HuH-7 (cell line): ENCODE data around the gene GSTM2.

ENCODE experiments used
- DNase-seq: peaks from one replicate; pipeline ENCODE4 v3.0.0; 2011; ENCODE audit warnings: low spot score

GSTM2 gene

DNA sequence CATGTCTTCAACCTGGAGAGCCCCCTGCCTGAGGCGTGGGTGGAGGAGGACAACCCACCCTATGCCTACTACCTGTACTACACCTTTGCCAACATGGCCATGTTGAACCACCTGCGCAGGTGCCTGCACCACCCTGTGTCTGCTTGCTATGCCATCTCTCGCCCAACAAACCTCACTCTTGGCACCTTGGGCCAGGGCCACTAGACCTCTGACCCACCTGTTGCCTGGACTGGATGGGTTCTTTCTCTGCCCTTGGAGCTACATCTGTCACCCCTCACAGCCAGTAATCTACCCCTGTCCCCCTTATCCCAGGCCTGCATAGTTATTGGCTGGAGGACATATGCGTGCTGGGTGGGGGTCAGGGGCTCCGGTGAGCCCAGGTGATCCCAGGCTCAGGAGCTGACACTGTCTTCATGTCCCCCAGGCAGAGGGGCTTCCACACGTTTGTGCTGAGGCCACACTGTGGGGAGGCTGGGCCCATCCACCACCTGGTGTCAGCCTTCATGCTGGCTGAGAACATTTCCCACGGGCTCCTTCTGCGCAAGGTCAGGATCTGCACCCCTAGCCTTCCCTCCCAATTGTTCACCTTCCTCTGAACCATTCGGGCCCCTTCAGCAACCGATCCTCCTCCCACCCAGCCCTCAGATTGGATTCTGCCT is 38.4 kb upstream of the GSTM2 start:
- DNase-seq: no peak

- DNase-seq: peak; percentile 56
Observed at GRCh38 chr1:109630081-109630897, 37.6 kb upstream of the GSTM2 start.

- no peak for DNase-seq
Observed at GRCh38 chr1:109630898-109631512, 36.9 kb upstream of the GSTM2 start.

DNA sequence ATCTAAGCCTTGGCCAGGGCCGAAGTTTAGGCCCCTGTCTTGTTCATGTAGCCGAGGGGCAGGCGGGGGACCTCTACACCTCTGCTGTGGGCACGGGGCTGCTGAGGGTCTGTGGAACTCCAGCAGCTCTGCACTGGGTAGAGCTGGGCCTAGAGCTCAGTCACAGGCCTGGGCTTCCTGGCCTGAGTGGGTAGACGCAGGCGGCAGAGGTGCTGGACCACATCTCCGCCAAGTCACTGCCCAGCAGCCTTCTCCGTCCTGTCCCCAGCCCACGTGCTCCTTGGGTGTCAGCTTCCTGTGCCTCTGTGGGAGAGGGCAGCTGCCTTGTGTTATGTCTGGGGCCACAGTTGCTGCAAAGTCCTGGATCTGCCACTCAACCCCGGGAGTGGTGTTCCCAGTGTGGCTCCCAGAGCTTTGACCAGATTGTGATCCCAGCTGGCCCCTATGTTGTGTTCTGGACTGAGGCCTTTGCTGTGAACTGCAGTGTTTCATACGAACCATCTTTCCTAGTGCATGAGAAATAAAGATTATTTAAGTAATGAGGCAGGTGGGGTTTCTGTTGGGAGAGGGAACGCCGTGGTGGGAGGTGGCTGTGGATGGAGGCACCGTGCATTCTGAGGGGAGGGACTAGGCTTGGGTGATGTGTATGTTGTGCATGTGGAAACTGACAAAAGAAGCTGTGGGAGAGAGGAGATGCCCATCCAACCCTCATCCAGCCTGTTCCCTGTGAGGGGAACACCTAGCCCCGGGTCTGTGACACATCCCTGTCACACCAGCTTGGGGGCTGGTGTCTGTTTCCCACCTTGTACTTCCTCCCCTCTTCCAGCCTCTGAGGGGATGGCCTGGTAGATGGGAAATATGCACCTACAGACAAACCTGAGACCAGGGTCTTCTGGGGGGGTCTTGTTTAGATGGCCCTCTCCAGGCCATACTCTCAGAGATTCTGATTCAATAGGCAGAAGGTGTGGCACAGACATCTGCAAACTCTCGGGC is 36.0 kb upstream of the GSTM2 start:
- no peak for DNase-seq

DNA sequence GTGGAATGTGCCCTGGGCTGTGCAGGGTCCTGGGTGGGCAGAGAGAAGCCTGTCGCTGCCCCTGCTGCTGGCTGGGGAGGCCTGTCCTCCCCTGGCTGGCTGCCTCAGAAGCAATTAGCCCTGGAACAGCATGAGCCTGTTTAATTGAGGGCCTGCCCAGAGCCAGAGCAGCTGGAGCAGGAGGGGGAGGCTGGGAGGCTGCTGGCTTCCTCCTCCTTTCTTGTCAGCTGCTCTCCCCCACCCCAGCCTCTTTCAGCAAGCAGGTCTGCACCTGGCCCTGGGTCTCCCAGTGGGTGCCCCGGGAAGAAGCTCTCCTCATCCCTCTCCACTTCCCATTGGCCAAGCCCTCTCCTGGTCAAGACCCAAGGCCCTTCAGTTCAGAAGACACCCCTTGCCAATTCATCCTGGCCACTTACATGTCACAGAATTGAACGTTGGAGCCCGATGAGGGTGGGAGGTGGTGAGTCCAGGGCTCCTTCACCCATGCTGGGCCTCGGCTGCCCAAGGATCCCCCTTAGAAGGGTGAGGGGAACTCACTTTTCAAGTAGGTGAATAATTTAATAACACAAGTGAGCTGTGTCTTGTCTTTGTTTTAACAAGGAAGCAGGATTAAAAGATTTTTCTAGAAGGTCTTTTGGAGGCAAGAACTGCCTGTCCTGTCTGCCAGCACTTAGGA is 35.0 kb upstream of the GSTM2 start:
- no peak for DNase-seq

- no peak for DNase-seq
Observed at GRCh38 chr1:109634292-109634691, 33.6 kb upstream of the GSTM2 start.

DNA sequence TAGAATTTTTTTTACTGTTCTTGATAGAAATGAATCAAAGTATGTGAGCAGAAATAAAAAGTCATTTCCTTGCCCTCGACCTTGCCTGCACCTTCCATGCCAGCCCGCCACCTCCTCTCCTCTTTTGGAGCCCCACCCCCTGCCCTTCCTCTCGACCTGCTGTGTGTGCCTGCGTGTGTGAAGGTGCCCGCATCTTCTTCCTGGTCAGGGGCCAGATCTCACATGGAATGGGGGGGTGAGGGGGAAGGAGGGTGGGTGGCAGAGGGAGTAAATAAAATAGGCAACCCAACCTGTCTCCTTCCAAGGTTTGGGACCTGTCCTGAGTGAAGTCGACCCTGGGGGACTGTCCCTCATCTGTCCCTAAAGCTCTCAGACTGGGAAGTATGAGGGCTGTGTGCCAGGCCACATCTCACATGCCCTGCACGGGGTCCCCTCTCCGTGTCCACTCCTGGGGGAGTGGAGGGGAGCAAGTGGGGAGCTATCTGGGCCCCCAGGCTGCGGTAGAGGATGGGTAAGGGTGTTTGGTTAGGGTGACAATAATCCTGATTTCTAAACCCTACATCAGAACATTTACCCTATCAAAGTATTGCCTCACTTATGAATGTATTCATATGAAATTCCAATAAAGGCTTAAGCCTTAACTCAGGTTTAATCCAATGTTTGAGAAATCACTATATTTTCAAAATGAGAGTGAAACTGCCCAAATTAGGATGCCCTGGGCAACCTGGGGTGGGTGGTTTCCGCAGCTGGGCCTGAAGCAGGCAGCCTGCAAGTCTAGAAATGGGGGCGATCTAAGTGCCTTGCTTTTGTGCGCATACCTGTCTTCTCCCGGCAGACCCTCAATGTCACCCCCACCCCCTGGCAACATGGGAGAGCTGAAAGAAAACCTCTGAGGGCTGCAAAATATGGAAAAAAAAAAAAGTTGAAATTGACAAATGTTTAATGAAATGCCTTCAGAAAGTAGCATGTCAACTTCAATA is 32.8 kb upstream of the GSTM2 start:
- DNase-seq: no peak

- no peak for DNase-seq
Observed at GRCh38 chr1:109635862-109636200, 32.0 kb upstream of the GSTM2 start.

DNA sequence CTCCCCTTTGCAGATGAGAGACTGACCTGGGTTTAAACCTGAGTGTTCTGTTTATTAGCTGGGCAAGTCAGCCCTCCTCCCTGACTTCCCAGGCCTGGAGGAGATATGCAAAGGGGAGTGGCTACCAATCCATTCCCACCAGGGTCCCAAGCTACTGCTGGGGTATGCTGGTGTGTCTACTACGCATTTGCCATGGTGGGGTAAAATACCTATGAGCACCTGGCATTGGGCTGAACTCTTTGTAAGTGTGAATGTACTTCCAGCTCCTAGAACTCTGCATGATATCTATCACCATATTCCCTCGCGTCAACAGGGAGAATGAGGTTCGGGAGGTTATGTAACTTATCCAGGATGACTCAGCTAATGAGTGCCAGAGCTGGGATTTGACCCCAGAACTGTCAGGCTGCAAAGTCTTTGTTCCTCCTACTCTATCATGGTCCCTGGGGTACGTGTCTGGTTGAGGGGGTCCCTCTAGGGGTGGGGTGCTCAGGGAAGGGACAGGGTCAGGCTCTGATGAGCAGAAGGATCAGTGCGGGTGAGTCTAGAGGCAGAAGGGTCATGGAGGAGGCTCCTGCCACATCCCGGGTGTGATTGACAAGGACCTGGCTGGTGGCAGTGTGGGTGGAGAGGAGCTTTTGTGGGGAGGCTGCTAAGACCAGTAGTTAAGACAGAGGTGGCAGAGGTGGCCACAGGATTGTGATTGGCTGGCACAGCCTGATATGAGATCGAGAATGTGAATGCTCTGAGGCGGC is 31.5 kb upstream of the GSTM2 start:
- DNase-seq: no peak

- DNase-seq: no peak
Observed at GRCh38 chr1:109637446-109637845, 30.4 kb upstream of the GSTM2 start.

DNA sequence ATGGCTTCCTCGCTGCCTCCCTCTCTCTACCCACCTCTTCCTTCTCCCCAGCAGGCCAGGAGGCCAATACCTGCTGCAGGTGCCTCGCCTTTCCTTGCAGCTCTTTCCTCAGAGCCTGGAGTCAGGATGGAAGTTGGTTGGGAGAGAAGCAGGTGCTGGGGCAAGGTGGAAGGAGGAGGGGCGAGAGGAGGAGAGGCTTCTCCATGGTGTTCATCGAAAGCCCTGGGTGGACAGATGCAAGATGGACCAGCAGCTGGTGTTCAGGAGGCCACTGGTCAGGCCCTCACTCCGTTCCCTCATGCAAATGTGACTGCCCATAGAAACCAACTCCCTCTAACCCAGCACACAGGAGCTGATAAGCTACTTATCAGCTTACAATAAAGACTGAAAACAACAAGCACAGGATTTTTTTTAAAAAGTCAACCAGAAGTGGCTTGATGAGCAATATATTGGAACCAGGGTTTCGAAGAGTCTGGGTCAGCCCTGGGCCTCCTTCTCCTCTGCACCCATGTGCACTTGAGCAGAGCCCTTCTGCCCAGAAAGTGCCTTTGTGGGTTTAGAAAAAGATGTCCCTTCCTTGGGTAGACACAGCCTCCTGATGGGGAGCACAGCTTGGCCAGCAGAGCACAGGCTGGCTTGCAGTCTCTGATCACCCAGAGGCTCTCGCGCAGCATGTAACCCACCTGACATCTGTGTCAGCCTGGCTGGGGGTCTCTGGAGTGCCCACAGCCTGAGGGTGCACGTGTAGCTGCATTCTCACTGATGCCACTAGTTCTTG is 28.6 kb upstream of the GSTM2 start:
- no peak for DNase-seq

- no peak for DNase-seq
Observed at GRCh38 chr1:109639841-109640184, 28.0 kb upstream of the GSTM2 start.

GRCh38 chr1:109640285-109640865 is 27.5 kb upstream of the GSTM2 start:
- DNase-seq: peak; percentile 71

- no peak for DNase-seq
Observed at GRCh38 chr1:109641078-109641740, 26.6 kb upstream of the GSTM2 start.

GRCh38 chr1:109641861-109642260 is 26.0 kb upstream of the GSTM2 start:
- no peak for DNase-seq

DNA sequence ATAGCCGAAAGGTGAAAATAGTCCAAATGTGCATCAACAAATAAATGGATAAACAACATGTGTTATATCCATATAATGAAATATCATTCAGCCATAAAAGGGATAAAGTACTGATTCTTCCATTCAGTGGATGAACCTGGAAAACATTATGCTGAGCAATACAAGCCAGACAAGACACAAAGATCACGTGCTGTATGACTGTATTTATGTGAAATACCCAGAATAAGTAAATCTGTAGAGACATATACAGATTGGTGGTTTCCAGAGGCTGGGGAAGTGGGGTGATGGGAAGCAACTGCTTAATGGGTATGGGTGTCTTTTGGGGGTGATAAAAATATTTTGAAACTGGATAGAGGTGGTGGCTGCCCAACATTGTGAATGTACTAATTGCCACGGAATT is 25.2 kb upstream of the GSTM2 start:
- DNase-seq: no peak

- DNase-seq: peak; percentile 81
Observed at GRCh38 chr1:109643385-109644230, 24.2 kb upstream of the GSTM2 start.
